ENCODE results near the gene RADIL. TPM values are rescaled to one million over a fixed set of nuclear protein-coding genes. Genes with fewer than 3 reads are reported as not detected.

Gene RADIL
- total and polyA plus RNA-seq, 2 donors (not counting 1 experiment from before 2014, with no cell fraction given), result not detected

DNA sequence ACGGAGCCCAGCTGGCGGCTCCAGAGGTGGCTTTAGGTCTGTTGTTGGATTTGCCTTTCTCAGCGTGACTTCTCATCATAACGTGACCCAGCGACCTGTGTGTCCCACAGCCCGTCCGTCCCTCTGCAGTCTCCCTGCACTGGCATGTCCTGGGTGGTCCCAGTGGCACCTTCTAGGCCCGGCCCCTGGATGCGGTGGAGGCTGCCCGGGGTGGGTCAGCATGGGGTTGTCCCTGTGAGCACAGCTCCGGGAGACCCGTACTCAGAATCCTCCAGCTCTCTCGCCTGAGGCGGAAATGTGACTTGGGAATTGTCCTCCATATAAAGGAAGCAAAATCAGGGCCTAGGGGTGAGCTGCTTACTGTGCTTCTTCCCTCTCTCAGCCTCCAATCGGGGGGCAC is 133.7 kb downstream of the RADIL start:
- Mint-ChIP-seq H3K27me3 (no peaks in the 10 kb centered on the region), H3K4me1 (peaks cover 40% of the 10 kb centered on the region), H3K4me3 (no peak overlapping the region), H3K27ac (no peak overlapping the region), H3K9me3 (ENCODE audit: insufficient read depth) (no peaks in the 10 kb centered on the region)
- Histone ChIP-seq H3K27ac (ENCODE audit: low read length in 2 of 2) (no peak overlapping the region), H3K79me2 (ENCODE audit: control insufficient read depth, insufficient read depth, low read length) (peaks cover 83% of the 10 kb centered on the region), H3K4me1 (ENCODE audit: control insufficient read depth in 2 of 2, insufficient read depth in 2 of 2, low read length in 2 of 2) (peaks cover 9 to 35% of the 10 kb centered on the region in 2 donors), H3K9ac (ENCODE audit: low read length) (no peak overlapping the region), H3K27me3 (replicated peaks in 1 of 4; ENCODE audit: control extremely low read depth in 1 of 4, control insufficient read depth in 3 of 4, insufficient read depth in 4 of 4, low read length in 3 of 4) (no peaks in the 10 kb centered on the region), H2AFZ (ENCODE audit: insufficient read depth, low read depth, low read length, poor library complexity, severe bottlenecking) (no peak overlapping the region), H3K4me3 (ENCODE audit: control extremely low read depth in 1 of 5, extremely low read depth in 1 of 5, insufficient read depth in 1 of 5, low read depth in 2 of 5, low read length in 4 of 5) (no peak overlapping the region), H4K20me1 (ENCODE audit: control insufficient read depth, insufficient read depth, low read length, poor library complexity, severe bottlenecking) (peaks cover 51% of the 10 kb centered on the region), H3K36me3 (replicated peaks in 1 of 2; ENCODE audit: control extremely low read depth in 1 of 2, control insufficient read depth in 1 of 2, extremely low read depth in 1 of 2, insufficient read depth in 2 of 2, low read length in 1 of 2) (peaks cover 0 to 37% of the 10 kb centered on the region in 2 experiments), H3K4me2 (replicated peaks; ENCODE audit: low read depth, low read length, poor library complexity, severe bottlenecking) (no peak overlapping the region), H3K9me3 (ENCODE audit: control extremely low read depth in 1 of 3, control insufficient read depth in 2 of 3, insufficient read depth in 1 of 3, low read length in 2 of 3) (no peaks in the 10 kb centered on the region)
- ChIA-PET CTCF (interaction anchor here (1.6 kb wide), 1 partner anchor 138 kb away, joined by 9 read pairs; no protein-coding TSS in a partner anchor), POLR2A (no interaction called here)
- over 99% methylated on average over 14 of the region's 15 CpGs for WGBS (ENCODE audit: insufficient coverage)
- TF ChIP-seq, protein P1, sequence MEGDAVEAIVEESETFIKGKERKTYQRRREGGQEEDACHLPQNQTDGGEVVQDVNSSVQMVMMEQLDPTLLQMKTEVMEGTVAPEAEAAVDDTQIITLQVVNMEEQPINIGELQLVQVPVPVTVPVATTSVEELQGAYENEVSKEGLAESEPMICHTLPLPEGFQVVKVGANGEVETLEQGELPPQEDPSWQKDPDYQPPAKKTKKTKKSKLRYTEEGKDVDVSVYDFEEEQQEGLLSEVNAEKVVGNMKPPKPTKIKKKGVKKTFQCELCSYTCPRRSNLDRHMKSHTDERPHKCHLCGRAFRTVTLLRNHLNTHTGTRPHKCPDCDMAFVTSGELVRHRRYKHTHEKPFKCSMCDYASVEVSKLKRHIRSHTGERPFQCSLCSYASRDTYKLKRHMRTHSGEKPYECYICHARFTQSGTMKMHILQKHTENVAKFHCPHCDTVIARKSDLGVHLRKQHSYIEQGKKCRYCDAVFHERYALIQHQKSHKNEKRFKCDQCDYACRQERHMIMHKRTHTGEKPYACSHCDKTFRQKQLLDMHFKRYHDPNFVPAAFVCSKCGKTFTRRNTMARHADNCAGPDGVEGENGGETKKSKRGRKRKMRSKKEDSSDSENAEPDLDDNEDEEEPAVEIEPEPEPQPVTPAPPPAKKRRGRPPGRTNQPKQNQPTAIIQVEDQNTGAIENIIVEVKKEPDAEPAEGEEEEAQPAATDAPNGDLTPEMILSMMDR (IDR thresholded peaks at IDR 0.05), result no peak
- intact Hi-C loops (cut with micrococcal nuclease), result loop anchor here (5.0 kb wide), 1 partner anchor 67 kb away; the partner anchor contains the start of gene FOXK1
- no peak for ATAC-seq (ENCODE audit: low read depth)
- no peak for DNase-seq

DNA sequence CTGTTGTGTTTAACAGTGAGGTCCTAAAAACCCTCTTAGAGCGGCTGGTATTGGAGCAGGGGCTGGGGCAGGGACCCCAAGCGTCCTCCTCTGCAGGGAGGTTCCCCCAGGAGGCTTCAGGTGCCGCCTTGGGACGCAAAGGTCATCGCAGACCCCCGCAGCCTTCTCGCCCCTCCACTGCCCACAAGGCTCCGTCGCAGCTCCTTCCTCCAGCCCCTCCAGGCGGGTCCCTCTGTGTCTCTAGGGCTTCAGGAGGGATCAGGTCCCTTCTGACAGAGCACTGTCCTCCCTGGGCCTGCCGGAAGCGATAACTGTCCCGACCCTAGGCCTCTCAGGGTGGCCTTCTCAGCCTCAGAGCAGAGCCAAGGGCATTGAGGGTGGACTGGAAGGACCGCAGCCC is 134.2 kb downstream of the RADIL start:
- Mint-ChIP-seq H3K27me3 (no peaks in the 10 kb centered on the region), H3K9me3 (ENCODE audit: insufficient read depth) (no peaks in the 10 kb centered on the region), H3K27ac (peak overlapping the region; percentile 73), H3K4me3 (no peak overlapping the region), H3K4me1 (peaks cover 45% of the 10 kb centered on the region)
- Histone ChIP-seq H3K27ac (ENCODE audit: low read length in 2 of 2) (no peak overlapping the region), H3K9me3 (ENCODE audit: control extremely low read depth in 1 of 3, control insufficient read depth in 2 of 3, insufficient read depth in 1 of 3, low read length in 2 of 3) (no peaks in the 10 kb centered on the region), H3K4me1 (ENCODE audit: control insufficient read depth in 2 of 2, insufficient read depth in 2 of 2, low read length in 2 of 2) (peaks cover 13 to 40% of the 10 kb centered on the region in 2 donors), H2AFZ (ENCODE audit: insufficient read depth, low read depth, low read length, poor library complexity, severe bottlenecking) (no peak overlapping the region), H3K4me2 (replicated peaks; ENCODE audit: low read depth, low read length, poor library complexity, severe bottlenecking) (no peak overlapping the region), H3K27me3 (replicated peaks in 1 of 4; ENCODE audit: control extremely low read depth in 1 of 4, control insufficient read depth in 3 of 4, insufficient read depth in 4 of 4, low read length in 3 of 4) (no peaks in the 10 kb centered on the region), H3K9ac (ENCODE audit: low read length) (no peak overlapping the region), H4K20me1 (ENCODE audit: control insufficient read depth, insufficient read depth, low read length, poor library complexity, severe bottlenecking) (peaks cover 47% of the 10 kb centered on the region), H3K79me2 (ENCODE audit: control insufficient read depth, insufficient read depth, low read length) (peaks cover 78% of the 10 kb centered on the region), H3K36me3 (replicated peaks in 1 of 2; ENCODE audit: control extremely low read depth in 1 of 2, control insufficient read depth in 1 of 2, extremely low read depth in 1 of 2, insufficient read depth in 2 of 2, low read length in 1 of 2) (peaks cover 0 to 33% of the 10 kb centered on the region in 2 experiments), H3K4me3 (ENCODE audit: control extremely low read depth in 1 of 5, extremely low read depth in 1 of 5, insufficient read depth in 1 of 5, low read depth in 2 of 5, low read length in 4 of 5) (no peak overlapping the region)
- TF ChIP-seq, protein P1 (IDR thresholded peaks at IDR 0.05), result no peak
- no peak for TF ChIP-seq EZH2 (IDR thresholded peaks at IDR 0.05; ENCODE audit: borderline replicate concordance, insufficient read depth, low read depth, low read length, poor library complexity, severe bottlenecking)
- POLR2A ChIA-PET, result no interaction called here
- DNase-seq, result no peak
- WGBS (ENCODE audit: insufficient coverage), result 100% methylated on average over 13 of the region's 14 CpGs
- CTCF ChIA-PET, result interaction anchor here (1.6 kb wide), 1 partner anchor 138 kb away, joined by 9 read pairs; no protein-coding TSS in a partner anchor
- no peak for ATAC-seq (ENCODE audit: low read depth)
- intact Hi-C loops (cut with micrococcal nuclease), result no loop called here

Small RNAs within 50 kb of the gene (small RNA-seq; reads per million reads assigned to genes)
- gene MIR4656 (ENCODE audit: insufficient read length, low read depth, low replicate concordance) (not detected), gene RF00019 (ENCODE audit: insufficient read length, low read depth, low replicate concordance) (not detected)

Other genes starting within 250 kb of the RADIL start
- 56.2 and 60.9 TPM in 2 replicates for gene FOXK1, start 201.4 kb downstream of the RADIL start, total RNA-seq
- gene FOXK1, start 201.4 kb downstream of the RADIL start, polyA plus RNA-seq, result 17.9 and 27.0 TPM in 2 replicates
- 108 and 113 TPM in 2 replicates for gene AP5Z1, start 108.1 kb downstream of the RADIL start, total RNA-seq
- 99.7 and 102 TPM in 2 replicates for gene AP5Z1, start 108.1 kb downstream of the RADIL start, polyA plus RNA-seq
- gene PAPOLB, start 21.7 kb downstream of the RADIL start, total RNA-seq, result 0.07 TPM in 1 of 2 replicates, not detected in the other
- not detected in 2 replicates for gene PAPOLB, start 21.7 kb downstream of the RADIL start, polyA plus RNA-seq
- not detected in 2 replicates for gene MMD2, start 75.5 kb upstream of the RADIL start, total RNA-seq
- gene MMD2, start 75.5 kb upstream of the RADIL start, polyA plus RNA-seq, result not detected in 2 replicates
- gene RBAK, start 162.1 kb upstream of the RADIL start, total RNA-seq, result 18.2 and 20.3 TPM in 2 replicates
- gene RBAK, start 162.1 kb upstream of the RADIL start, polyA plus RNA-seq, result 3.7 and 4.8 TPM in 2 replicates